Nephron (organoid): Measurements from ENCODE around the gene PLXNA4.

Experiments
- H3K27ac Mint-ChIP-seq, 3 experiments: 2 replicates each; pipeline ENCODE4 v1.8.0; 2020; ENCODE audit warnings: mixed read lengths in 3 of 3, mild to moderate bottlenecking in 2 of 3, moderate library complexity in 1 of 3
- H3K27me3 Mint-ChIP-seq: 2 replicates; pipeline ENCODE4 v1.8.0; 2021; ENCODE audit warnings: low read depth, mild to moderate bottlenecking, moderate library complexity, mixed read lengths
- H3K36me3 Mint-ChIP-seq: 2 replicates; pipeline ENCODE4 v1.8.0; 2020; ENCODE audit warnings: low read depth, mixed read lengths
- H3K4me1 Mint-ChIP-seq: 2 replicates; pipeline ENCODE4 v1.8.0; 2020; ENCODE audit warnings: mixed read lengths
- H3K4me3 Mint-ChIP-seq, 3 experiments: 2 replicates each; pipeline ENCODE4 v1.8.0; 2020; ENCODE audit warnings: mild to moderate bottlenecking in 3 of 3, mixed read lengths in 3 of 3, moderate library complexity in 2 of 3
- H3K9me3 Mint-ChIP-seq: 2 replicates; pipeline ENCODE4 v1.8.0; 2020; ENCODE audit warnings: mixed read lengths
- CTCF ChIP-seq, 3 experiments: fragments of 200-600 bp; sonication (generic); IDR thresholded peaks; one replicate each; pipeline ENCODE4 v1.5.0; 2021; ENCODE audit warnings: antibody characterized with exemption in 3 of 3; ENCODE audit not compliant: unreplicated experiment in 3 of 3

The PLXNA4 gene

GRCh38 chr7:132419542-132419941 is 156.7 kb downstream of the PLXNA4 start:
- Mint-ChIP-seq H3K9me3 (peaks cover 4% of the 10 kb centered on the region), H3K4me3 (no peak overlapping the region), H3K27me3 (peaks cover 50% of the 10 kb centered on the region), H3K27ac (peak overlapping the region in 1 of 3 experiments; percentile 7), H3K4me1 (peaks cover 62% of the 10 kb centered on the region), H3K36me3 (no peaks in the 10 kb centered on the region)
- no peak for TF ChIP-seq CTCF (IDR thresholded peaks at IDR 0.05; ENCODE audit: unreplicated experiment in 3 of 3)

- peaks cover 45% of the 10 kb centered on the region for H3K27me3 Mint-ChIP-seq
Observed at GRCh38 chr7:132418840-132419239, 157.4 kb downstream of the PLXNA4 start.

GRCh38 chr7:132417103-132417906 is 159.0 kb downstream of the PLXNA4 start:
- Mint-ChIP-seq H3K4me3 (no peak overlapping the region), H3K9me3 (peaks cover 4% of the 10 kb centered on the region), H3K27ac (peak overlapping the region in 2 of 3 experiments; percentile 9 to 55), H3K36me3 (no peaks in the 10 kb centered on the region), H3K4me1 (peaks cover 48% of the 10 kb centered on the region), H3K27me3 (peaks cover 39% of the 10 kb centered on the region)
- TF ChIP-seq CTCF (IDR thresholded peaks at IDR 0.05; ENCODE audit: unreplicated experiment in 3 of 3), result no peak

More at GRCh38 chr7:132418840-132419239, 157.4 kb downstream of the PLXNA4 start:
- peaks cover 4% of the 10 kb centered on the region for H3K9me3 Mint-ChIP-seq
- TF ChIP-seq CTCF (IDR thresholded peaks at IDR 0.05; ENCODE audit: unreplicated experiment in 3 of 3), result no peak
- peaks cover 59% of the 10 kb centered on the region for H3K4me1 Mint-ChIP-seq
- H3K4me3 Mint-ChIP-seq, result no peak overlapping the region
- H3K36me3 Mint-ChIP-seq, result no peaks in the 10 kb centered on the region
- H3K27ac Mint-ChIP-seq, result no peak overlapping the region

- peaks cover 37% of the 10 kb centered on the region for H3K27me3 Mint-ChIP-seq
- H3K27ac Mint-ChIP-seq, result no peak overlapping the region
- H3K36me3 Mint-ChIP-seq, result no peaks in the 10 kb centered on the region
- H3K4me3 Mint-ChIP-seq, result no peak overlapping the region
- H3K9me3 Mint-ChIP-seq, result peaks cover 4% of the 10 kb centered on the region
- TF ChIP-seq CTCF (IDR thresholded peaks at IDR 0.05; ENCODE audit: unreplicated experiment in 3 of 3), result no peak
- H3K4me1 Mint-ChIP-seq, result peaks cover 51% of the 10 kb centered on the region
Observed at GRCh38 chr7:132416395-132416794, 159.9 kb downstream of the PLXNA4 start.

GRCh38 chr7:132415259-132415658 is 161.0 kb downstream of the PLXNA4 start:
- H3K9me3 Mint-ChIP-seq, result no peaks in the 10 kb centered on the region
- no peak for TF ChIP-seq CTCF (IDR thresholded peaks at IDR 0.05; ENCODE audit: unreplicated experiment in 3 of 3)
- no peak overlapping the region for H3K27ac Mint-ChIP-seq
- peaks cover 53% of the 10 kb centered on the region for H3K4me1 Mint-ChIP-seq
- H3K27me3 Mint-ChIP-seq, result peaks cover 36% of the 10 kb centered on the region
- H3K4me3 Mint-ChIP-seq, result no peak overlapping the region
- no peaks in the 10 kb centered on the region for H3K36me3 Mint-ChIP-seq

- no peak overlapping the region for H3K4me3 Mint-ChIP-seq
- no peaks in the 10 kb centered on the region for H3K9me3 Mint-ChIP-seq
- no peak overlapping the region for H3K27ac Mint-ChIP-seq
- H3K4me1 Mint-ChIP-seq, result peaks cover 51% of the 10 kb centered on the region
- no peaks in the 10 kb centered on the region for H3K36me3 Mint-ChIP-seq
- peaks cover 37% of the 10 kb centered on the region for H3K27me3 Mint-ChIP-seq
- no peak for TF ChIP-seq CTCF (IDR thresholded peaks at IDR 0.05; ENCODE audit: unreplicated experiment in 3 of 3)
Observed at GRCh38 chr7:132414857-132415256, 161.4 kb downstream of the PLXNA4 start.
